SIG-M5 treated with dmso at 0.1 percent for 504 hours (cell line): ENCODE data around the gene TUBB4A.
A peak's percentile ranks its signal among the peaks of the same experiment; 100 is the strongest.

ENCODE experiments used
- DNase-seq: peaks from one replicate; lab custom pipeline; 2025; ENCODE audit not compliant: unreplicated experiment; lab: John Stamatoyannopoulos, UW

TUBB4A gene

GRCh38 chr19:6501740-6502648, at the start of gene TUBB4A:
Gene TUBB4A (minus strand): TSS chr19:6502309. CDS start chr19:6502212, 97 bp downstream.
- DNase-seq = no peak

GRCh38 chr19:6551091-6551490, 49.0 kb upstream of the TUBB4A start:
- DNase-seq = no peak

GRCh38 chr19:6550679-6551078, 48.6 kb upstream of the TUBB4A start:
- peak; percentile 51 for DNase-seq

- no peak for DNase-seq
Observed at GRCh38 chr19:6543866-6544347, 41.8 kb upstream of the TUBB4A start.

GRCh38 chr19:6540918-6541689, 39.0 kb upstream of the TUBB4A start:
- no peak for DNase-seq

- no peak for DNase-seq
Observed at GRCh38 chr19:6539514-6539913, 37.4 kb upstream of the TUBB4A start.

GRCh38 chr19:6535558-6536137, 33.5 kb upstream of the TUBB4A start:
- DNase-seq = no peak

GRCh38 chr19:6534451-6535093, 32.5 kb upstream of the TUBB4A start:
- DNase-seq = no peak

GRCh38 chr19:6533746-6534418, 31.8 kb upstream of the TUBB4A start:
- no peak for DNase-seq

GRCh38 chr19:6533000-6533328, 30.9 kb upstream of the TUBB4A start:
- DNase-seq = no peak

- peak; percentile 89 for DNase-seq
Observed at GRCh38 chr19:6532244-6532999, 30.3 kb upstream of the TUBB4A start.

- DNase-seq = peak; percentile 22
Observed at GRCh38 chr19:6531956-6532243, 29.8 kb upstream of the TUBB4A start.

GRCh38 chr19:6531163-6531955, 29.2 kb upstream of the TUBB4A start:
- no peak for DNase-seq

- peak; percentile 80 for DNase-seq
Observed at GRCh38 chr19:6530386-6531162, 28.5 kb upstream of the TUBB4A start, which contains the start of gene TNFSF9. Gene TNFSF9 (plus strand): TSS chr19:6531026. CDS start chr19:6531037, 11 bp downstream.

GRCh38 chr19:6529937-6530385, 27.9 kb upstream of the TUBB4A start:
- DNase-seq = no peak

GRCh38 chr19:6529351-6529750, 27.2 kb upstream of the TUBB4A start:
- no peak for DNase-seq

- DNase-seq = peak; percentile 74
Observed at GRCh38 chr19:6528544-6529121, 26.5 kb upstream of the TUBB4A start.
